AG09319 (cell line): Measurements from ENCODE around the gene NCKAP5L.
A peak's percentile ranks its signal among the peaks of the same experiment; 100 is the strongest.
"Not testable (repeated sequence)": the region's sequence is repeated elsewhere in the genome, so short reads cannot be mapped to it uniquely, and the experiment has no call there.

Source experiments
- DNase-seq: peaks from one replicate; pipeline ENCODE4 v3.0.0-alpha.2; 2010; ENCODE audit warnings: low read depth; ENCODE audit errors: extremely low read depth
- TF ChIP-seq, protein P1 (sequence below): IDR thresholded peaks from 2 replicates; pipeline ENCODE4 v1.5.1; 2011; ENCODE audit warnings: low read depth, mild to moderate bottlenecking, inconsistent platforms, low read length, moderate library complexity

The NCKAP5L gene

DNA sequence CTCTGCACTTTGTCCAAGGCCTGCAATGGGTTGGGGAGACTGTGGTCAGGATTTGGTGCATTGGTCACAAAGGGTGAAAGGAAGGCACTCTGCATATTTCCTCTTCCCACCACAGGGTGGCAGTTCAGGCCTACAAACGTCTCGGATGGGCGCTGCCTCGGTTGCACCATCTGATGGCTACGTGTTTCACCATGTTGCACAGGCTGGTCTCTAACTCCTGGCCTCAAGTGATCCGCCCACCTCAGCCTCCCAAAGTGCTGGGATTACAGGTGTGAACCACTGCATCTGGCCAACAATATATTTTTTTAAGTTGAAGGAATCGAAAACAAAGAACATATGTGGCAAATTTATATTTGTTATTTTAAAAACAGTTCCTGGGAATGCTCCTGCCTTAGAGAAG, 51.8 kb downstream of the NCKAP5L start:
- TF ChIP-seq, protein P1, sequence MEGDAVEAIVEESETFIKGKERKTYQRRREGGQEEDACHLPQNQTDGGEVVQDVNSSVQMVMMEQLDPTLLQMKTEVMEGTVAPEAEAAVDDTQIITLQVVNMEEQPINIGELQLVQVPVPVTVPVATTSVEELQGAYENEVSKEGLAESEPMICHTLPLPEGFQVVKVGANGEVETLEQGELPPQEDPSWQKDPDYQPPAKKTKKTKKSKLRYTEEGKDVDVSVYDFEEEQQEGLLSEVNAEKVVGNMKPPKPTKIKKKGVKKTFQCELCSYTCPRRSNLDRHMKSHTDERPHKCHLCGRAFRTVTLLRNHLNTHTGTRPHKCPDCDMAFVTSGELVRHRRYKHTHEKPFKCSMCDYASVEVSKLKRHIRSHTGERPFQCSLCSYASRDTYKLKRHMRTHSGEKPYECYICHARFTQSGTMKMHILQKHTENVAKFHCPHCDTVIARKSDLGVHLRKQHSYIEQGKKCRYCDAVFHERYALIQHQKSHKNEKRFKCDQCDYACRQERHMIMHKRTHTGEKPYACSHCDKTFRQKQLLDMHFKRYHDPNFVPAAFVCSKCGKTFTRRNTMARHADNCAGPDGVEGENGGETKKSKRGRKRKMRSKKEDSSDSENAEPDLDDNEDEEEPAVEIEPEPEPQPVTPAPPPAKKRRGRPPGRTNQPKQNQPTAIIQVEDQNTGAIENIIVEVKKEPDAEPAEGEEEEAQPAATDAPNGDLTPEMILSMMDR: peak; percentile 79
- peak; percentile 67 for DNase-seq

DNA sequence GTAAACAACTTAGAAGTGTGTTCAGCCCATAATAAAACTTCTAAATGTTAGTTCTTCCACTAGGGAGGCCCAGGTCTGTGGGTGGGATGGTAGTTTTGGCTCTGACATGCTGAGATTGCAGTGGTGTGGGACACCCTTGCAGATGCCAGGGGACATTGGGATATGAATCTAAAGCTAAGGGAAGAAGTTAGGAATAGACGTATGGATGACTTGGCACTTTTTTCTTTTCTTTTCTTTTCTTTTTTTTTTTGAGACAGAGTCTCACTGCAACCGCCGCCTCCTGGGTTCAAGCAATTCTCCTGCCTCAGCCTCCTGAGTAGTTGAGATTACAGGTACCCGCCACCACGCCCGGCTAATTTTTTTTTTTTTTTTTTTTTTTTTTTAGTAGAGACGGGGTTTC, 55.1 kb downstream of the NCKAP5L start:
- not testable (repeated sequence) for DNase-seq

DNA sequence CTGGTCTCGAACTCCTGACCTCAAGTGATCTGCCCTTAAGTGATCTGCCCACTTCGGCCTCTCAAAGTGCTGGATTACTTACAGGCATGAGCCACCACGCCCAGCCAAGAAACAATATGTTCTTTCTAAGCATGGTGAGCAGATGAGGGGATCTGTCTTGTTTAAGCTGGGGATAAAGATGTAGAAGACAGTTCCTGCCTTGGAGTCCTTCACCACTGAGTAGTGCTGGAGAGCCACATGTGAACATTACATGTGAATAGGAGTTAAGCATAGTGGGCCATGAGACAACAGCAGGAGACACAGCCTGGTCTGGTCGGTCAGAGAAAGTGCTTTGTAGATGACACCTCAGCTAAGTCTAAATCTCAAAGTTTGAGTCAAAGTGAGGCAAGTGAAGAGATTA, 60.9 kb downstream of the NCKAP5L start:
- TF ChIP-seq, protein P1: no peak

DNA sequence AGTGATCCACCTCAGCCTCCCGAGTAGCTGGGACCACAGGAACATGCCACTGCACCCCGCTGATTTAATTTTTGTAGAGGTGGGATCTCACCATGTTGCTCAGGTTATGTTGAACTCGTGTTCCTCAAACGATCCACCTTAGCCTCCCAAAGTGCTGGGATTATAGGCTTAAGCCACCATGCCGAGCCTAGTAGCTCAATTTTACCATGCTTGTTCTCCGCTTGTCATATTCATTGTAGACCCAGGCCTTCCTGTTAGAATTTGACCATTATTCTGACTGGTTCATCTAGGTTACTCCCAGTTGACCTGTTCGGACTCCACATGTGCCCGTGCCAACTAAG, 62.1 kb downstream of the NCKAP5L start:
- TF ChIP-seq, protein P1: no peak
- no peak for DNase-seq

More for the DNA sequence above, 60.9 kb downstream of the NCKAP5L start:
- no peak for DNase-seq

DNA sequence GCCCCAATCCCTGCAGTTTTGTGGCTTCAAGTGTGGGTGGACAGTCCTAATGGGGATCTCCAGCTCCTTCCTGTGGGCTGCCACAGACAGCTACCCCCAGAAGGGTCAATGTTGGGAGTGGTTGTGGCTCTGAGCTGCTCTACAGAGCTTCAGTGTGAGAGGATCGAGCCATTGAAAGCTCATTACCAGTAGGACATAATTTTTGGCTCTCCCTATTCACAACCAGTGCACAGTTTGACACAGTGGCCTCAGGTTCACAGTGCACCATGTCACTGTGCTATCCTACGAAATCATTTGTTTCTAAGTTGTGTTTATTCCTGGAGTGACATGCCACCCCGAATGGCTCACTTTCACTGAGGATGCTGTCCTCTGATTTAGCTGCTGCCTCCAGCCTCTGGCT, 64.1 kb downstream of the NCKAP5L start:
- TF ChIP-seq, protein P1: no peak
- DNase-seq: no peak

DNA sequence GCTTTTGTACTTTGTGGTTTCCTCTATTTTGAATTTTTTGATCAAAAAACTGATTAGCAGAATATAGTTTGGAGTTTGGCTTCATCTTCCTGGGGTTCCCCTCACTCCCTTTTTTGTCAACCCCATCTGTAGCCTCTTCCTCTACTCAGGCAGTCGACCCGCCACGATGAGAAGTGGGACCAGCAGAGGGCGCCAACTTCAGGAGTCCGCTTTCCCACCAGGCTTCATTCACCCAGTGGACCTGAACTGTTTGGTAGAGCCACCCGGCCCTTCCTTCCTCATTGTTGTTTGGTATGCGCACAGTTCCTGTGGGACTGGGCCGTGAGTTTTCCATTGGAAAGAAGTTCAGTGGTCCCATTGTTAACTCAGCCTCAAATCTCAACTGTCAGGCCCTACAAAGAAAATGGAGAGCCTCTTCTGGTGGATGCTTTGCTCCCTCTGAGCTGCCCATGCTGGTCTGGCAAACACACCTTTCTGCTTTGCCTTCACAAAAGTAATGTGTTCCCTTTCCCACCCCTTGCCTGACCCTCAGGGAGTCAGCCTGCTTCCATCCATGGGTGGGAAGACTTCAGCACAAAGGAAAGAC, 65.1 kb downstream of the NCKAP5L start:
- DNase-seq: no peak
- TF ChIP-seq, protein P1: peak; percentile 68

DNA sequence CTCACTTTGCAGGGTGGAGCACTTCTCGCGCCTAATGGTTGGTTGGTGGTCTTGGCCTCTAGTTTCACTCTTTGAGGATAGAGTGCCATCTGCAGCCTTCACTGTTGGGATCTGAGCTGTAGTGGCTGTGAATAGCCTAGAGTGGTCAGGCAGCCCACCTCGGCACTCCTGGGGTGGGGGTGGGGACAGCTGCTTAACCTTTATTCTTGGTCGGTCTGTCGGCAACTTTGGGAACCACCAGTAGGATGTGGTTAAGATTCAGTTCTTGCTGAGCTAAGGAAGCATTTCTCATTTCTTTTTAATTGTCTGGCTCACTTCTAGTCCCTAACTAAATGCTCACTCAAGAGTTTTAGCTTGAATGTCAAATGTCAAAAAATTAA, 65.8 kb downstream of the NCKAP5L start:
- TF ChIP-seq, protein P1: no peak
- DNase-seq: no peak

DNA sequence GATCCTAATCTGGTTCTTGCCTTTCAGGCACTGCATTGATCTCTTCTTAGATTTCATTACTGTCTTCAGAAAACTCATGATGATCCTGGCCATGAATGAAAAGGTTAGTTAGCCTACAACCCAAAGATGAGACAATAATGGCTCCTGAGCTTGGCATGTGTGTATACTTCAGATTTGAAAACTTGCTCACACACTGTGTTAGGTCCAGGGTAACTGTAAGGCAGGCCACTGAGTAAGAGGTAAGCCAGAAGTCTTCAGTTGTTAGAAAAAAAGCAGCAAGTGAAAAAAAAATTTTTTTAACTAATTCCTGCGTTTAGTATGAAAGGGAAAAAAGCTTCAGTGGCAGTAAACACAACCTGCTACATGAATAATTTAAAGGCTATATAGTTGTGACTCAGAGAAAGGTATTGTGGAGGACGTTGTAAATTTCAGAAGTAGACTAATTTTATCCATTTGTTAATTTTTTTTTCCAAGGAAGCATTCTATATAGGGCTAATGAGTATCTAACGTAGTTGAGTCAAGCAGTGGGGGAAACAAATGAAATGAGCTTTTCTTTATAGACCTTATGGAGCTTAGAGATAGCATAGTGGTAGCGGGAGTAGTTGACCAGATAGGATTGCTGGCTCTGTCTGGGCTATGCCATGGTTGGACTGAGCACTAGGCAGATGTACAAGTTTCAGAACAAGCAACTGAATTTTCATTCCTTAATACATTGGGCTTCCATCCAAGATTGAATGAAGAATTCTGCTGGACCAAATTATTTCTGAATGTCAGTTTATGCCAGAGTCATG, 66.3 kb downstream of the NCKAP5L start:
- DNase-seq: no peak
- TF ChIP-seq, protein P1: no peak
